WERI-Rb-1 (cell line): Measurements from ENCODE around the gene CBX2.

Experiments used
- DNase-seq: peaks from one replicate; pipeline ENCODE4 v3.0.0-alpha.2; 2020
- H3K27ac ChIP-seq: fragments of 250-450 bp; sonication (Bioruptor Pico); 2 replicates; pipeline ENCODE4 v1.5.1; 2020; ENCODE audit warnings: mild to moderate bottlenecking, moderate library complexity
- H3K27me3 ChIP-seq: fragments of 250-450 bp; sonication (Bioruptor Pico); 2 replicates; pipeline ENCODE4 v1.5.1; 2021; ENCODE audit warnings: mild to moderate bottlenecking, low read depth, moderate library complexity; ENCODE audit not compliant: insufficient read depth, severe bottlenecking
- H3K36me3 ChIP-seq: fragments of 250-450 bp; sonication (Bioruptor Pico); 2 replicates; pipeline ENCODE4 v1.5.1; 2020; ENCODE audit warnings: mild to moderate bottlenecking, moderate library complexity
- H3K4me3 ChIP-seq: 2 replicates; pipeline ENCODE4 v1.5.1; 2011; ENCODE audit warnings: low read depth, mild to moderate bottlenecking, control low read depth, low read length
- H3K9me3 ChIP-seq: fragments of 250-450 bp; sonication (Bioruptor Pico); 2 replicates; pipeline ENCODE4 v1.5.1; 2021; ENCODE audit warnings: mild to moderate bottlenecking, moderate library complexity; ENCODE audit not compliant: severe bottlenecking
- CTCF ChIP-seq: IDR thresholded peaks from 2 replicates; pipeline ENCODE4 v1.5.1; 2011; ENCODE audit warnings: low read depth, mild to moderate bottlenecking, control low read depth, inconsistent platforms, low read length

CBX2 gene

DNA sequence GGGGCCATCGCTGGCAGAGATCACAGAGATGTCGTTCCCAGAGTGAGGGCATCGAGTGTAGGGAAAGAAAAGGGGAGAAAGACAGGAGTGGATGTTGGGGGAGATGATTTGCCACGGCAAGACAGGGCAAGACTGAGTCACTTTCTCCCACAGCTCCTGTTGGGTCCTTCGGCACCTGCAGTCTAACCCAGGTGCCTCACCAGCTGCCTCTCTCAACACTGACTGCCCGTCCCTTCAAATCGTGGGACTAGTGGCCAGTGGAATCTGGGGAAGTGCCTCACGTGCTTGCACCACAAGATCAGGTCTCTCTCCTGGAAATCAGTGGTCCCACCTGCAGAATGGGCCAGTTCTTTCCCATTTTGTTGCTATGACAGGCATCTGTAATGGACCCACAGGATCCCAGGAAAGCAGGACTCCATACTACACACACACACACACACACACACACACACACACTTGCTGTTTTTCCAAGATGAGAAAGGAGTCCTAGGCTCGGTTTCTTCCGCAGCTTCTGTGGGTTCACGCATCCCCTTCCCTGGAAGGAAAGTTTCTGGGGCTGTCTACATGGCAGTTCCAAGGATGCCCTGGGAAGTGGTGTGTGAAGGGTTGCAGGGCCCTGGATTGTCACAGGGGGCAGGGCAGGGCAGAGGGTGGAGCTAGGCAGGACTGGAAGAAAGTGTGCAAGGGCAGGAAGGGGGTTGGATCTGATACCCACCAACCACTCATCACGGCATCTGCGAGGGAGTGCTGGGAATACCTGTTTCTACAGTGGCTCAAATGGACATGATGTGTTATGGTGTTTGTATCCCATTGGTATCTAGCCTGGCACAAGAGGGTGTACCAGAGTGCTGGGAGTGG is 29.1 kb downstream of the CBX2 start:
- TF ChIP-seq CTCF: 0 out of 2 replicates have a peak, but pooled peaks have one; percentile 10
- DNase-seq: no peak
- Histone ChIP-seq H3K27me3 (no peaks in the 10 kb centered on the region), H3K4me3 (no peak overlapping the region), H3K27ac (no peak overlapping the region), H3K9me3 (peaks cover 3% of the 10 kb centered on the region), H3K36me3 (no peaks in the 10 kb centered on the region)

- no peak overlapping the region for H3K4me3 ChIP-seq
- no peaks in the 10 kb centered on the region for H3K36me3 ChIP-seq
- peak; percentile 81 for TF ChIP-seq CTCF
- H3K27me3 ChIP-seq: no peaks in the 10 kb centered on the region
- H3K27ac ChIP-seq: no peak overlapping the region
- peaks cover 9% of the 10 kb centered on the region for H3K9me3 ChIP-seq
- peak; percentile 81 for DNase-seq
Measured at GRCh38 chr17:79808763-79809529, 31.0 kb downstream of the CBX2 start.

GRCh38 chr17:79809530-79810129 is 31.7 kb downstream of the CBX2 start:
- Histone ChIP-seq H3K27me3 (no peaks in the 10 kb centered on the region), H3K4me3 (peak overlapping the region; percentile 48), H3K9me3 (peaks cover 9% of the 10 kb centered on the region), H3K36me3 (no peaks in the 10 kb centered on the region), H3K27ac (0 out of 2 replicates have a peak overlapping the region, but pooled peaks have one; percentile 50)
- DNase-seq: no peak
- no peak for TF ChIP-seq CTCF

GRCh38 chr17:79810130-79811010 is 32.4 kb downstream of the CBX2 start:
- peak overlapping the region; percentile 67 for H3K4me3 ChIP-seq
- TF ChIP-seq CTCF: no peak
- no peaks in the 10 kb centered on the region for H3K36me3 ChIP-seq
- DNase-seq: peak; percentile 95
- no peaks in the 10 kb centered on the region for H3K27me3 ChIP-seq
- peaks cover 9% of the 10 kb centered on the region for H3K9me3 ChIP-seq
- H3K27ac ChIP-seq: peak overlapping the region; percentile 76
